Natural killer cell (primary cell): Measurements from ENCODE around the gene ANKRD44. TPM values are rescaled to one million over a fixed set of nuclear protein-coding genes. Genes with fewer than 3 reads are reported as not detected.

Experiments used
- ATAC-seq, 3 donors: fragments of 150-1000 bp in 2 of 3; fragments of 200-7000 bp in 1 of 3; cut with Tn5 transposase; 1 replicate in 1 of 3; 2 replicates in 2 of 3; pipeline ENCODE4 v1.10.0; 2021; ENCODE audit warnings: mild to moderate bottlenecking in 2 of 3, moderate library complexity in 2 of 3
- DNase-seq, 2 donors: peaks; one replicate each; pipeline versions ENCODE4 v3.0.0 to v3.0.0-alpha.2; 2013 to 2021; ENCODE audit warnings: mixed read lengths in 1 of 2
- H3K27ac ChIP-seq: one replicate; pipeline ENCODE4 v1.5.1; 2013; ENCODE audit warnings: mild to moderate bottlenecking, low read length
- H3K27me3 ChIP-seq: one replicate; pipeline ENCODE4 v1.6.1; 2013; ENCODE audit warnings: low read length; ENCODE audit not compliant: control insufficient read depth, insufficient read depth
- H3K36me3 ChIP-seq: one replicate; pipeline ENCODE4 v1.6.1; 2013; ENCODE audit warnings: low read length; ENCODE audit not compliant: control insufficient read depth, insufficient read depth
- H3K4me1 ChIP-seq: one replicate; pipeline ENCODE4 v1.6.1; 2013; ENCODE audit warnings: low read length; ENCODE audit not compliant: control insufficient read depth, insufficient read depth
- H3K4me3 ChIP-seq: one replicate; pipeline ENCODE4 v1.5.1; 2013; ENCODE audit warnings: low read length
- H3K9me3 ChIP-seq: one replicate; pipeline ENCODE4 v1.6.1; 2013; ENCODE audit warnings: low read length; ENCODE audit not compliant: control insufficient read depth, insufficient read depth
- H3K27ac Mint-ChIP-seq, 2 donors: one replicate each; pipeline ENCODE4 v1.8.0; 2022; ENCODE audit warnings: mild to moderate bottlenecking in 2 of 2, mixed read lengths in 2 of 2, moderate library complexity in 1 of 2
- H3K27me3 Mint-ChIP-seq, 2 donors: one replicate each; pipeline ENCODE4 v1.8.0; 2022; ENCODE audit warnings: low read depth in 2 of 2, mixed read lengths in 2 of 2
- H3K36me3 Mint-ChIP-seq: one replicate; pipeline ENCODE4 v1.8.0; 2022; ENCODE audit warnings: mixed read lengths
- H3K4me1 Mint-ChIP-seq, 2 donors: one replicate each; pipeline ENCODE4 v1.8.0; 2022; ENCODE audit warnings: mixed read lengths in 2 of 2
- H3K4me3 Mint-ChIP-seq: one replicate; pipeline ENCODE4 v1.8.0; 2022; ENCODE audit warnings: mild to moderate bottlenecking, moderate library complexity, mixed read lengths
- H3K9me3 Mint-ChIP-seq, 2 donors: one replicate each; pipeline ENCODE4 v1.8.0; 2022; ENCODE audit warnings: mixed read lengths in 2 of 2
- CTCF ChIP-seq: fragments of 200-600 bp; IDR thresholded peaks from one replicate; pipeline ENCODE4 v1.8.0; 2022; ENCODE audit warnings: antibody characterized with exemption
- WGBS: methylation state at CpG from one replicate; pipeline ENCODE4 v1.1.7; 2013; ENCODE audit warnings: missing lambda C conversion rate; ENCODE audit not compliant: insufficient coverage; 5-methylcytosine and 5-hydroxymethylcytosine counted together
- intact Hi-C: fragments of 100-400 bp; cut with micrococcal nuclease; formaldehyde crosslinking; loops from one replicate; pipeline ENCODE4 v1.14.2; 2022
- total RNA-seq, 4 donors: library from RNA; stranded (reverse); fragments of 120-200 nt in 1 of 4; gene quantifications; one replicate each; pipeline versions ENCODE4 v1.2.3 to v1.2.4, GENCODE V29; 2013 to 2022

Gene ANKRD44
- total RNA-seq, 3 donors from 2014 or later (not counting 1 experiment from before 2014, with no cell fraction given): 252 to 376 (median 311) TPM

- TF ChIP-seq CTCF: no peak
- Mint-ChIP-seq H3K36me3 (no peaks in the 10 kb centered on the region), H3K4me3 (no peak overlapping the region), H3K4me1 (no peaks in the 10 kb centered on the region), H3K27ac (no peak overlapping the region), H3K27me3 (no peaks in the 10 kb centered on the region), H3K9me3 (no peaks in the 10 kb centered on the region)
- Histone ChIP-seq H3K27ac (no peak overlapping the region), H3K4me1 (no peaks in the 10 kb centered on the region), H3K9me3 (no peaks in the 10 kb centered on the region), H3K4me3 (no peak overlapping the region), H3K27me3 (no peaks in the 10 kb centered on the region), H3K36me3 (no peaks in the 10 kb centered on the region)
- WGBS: 94% methylated on average over 1 of the region's 1 CpG
- no peak for DNase-seq
- ATAC-seq: no peak
- intact Hi-C loops: no loop called here
Observed at GRCh38 chr2:197357986-197358385, 47.4 kb upstream of the ANKRD44 start.

- intact Hi-C loops: no loop called here
- H3K27me3 ChIP-seq: no peaks in the 10 kb centered on the region
- Mint-ChIP-seq H3K36me3 (no peaks in the 10 kb centered on the region), H3K4me1 (no peaks in the 10 kb centered on the region), H3K27ac (no peak overlapping the region), H3K4me3 (no peak overlapping the region), H3K27me3 (no peaks in the 10 kb centered on the region), H3K9me3 (no peaks in the 10 kb centered on the region)
- 81% methylated on average over 5 of the region's 5 CpGs for WGBS
- DNase-seq (peak in 1 of 2 donors; percentile 50), ATAC-seq (peak in 1 of 3 donors; percentile 37)
- H3K4me3 ChIP-seq: no peak overlapping the region
- no peak for TF ChIP-seq CTCF
- no peaks in the 10 kb centered on the region for H3K9me3 ChIP-seq
- no peak overlapping the region for H3K27ac ChIP-seq
- H3K4me1 ChIP-seq: no peaks in the 10 kb centered on the region
- H3K36me3 ChIP-seq: no peaks in the 10 kb centered on the region
Observed at GRCh38 chr2:197356136-197356535, 45.6 kb upstream of the ANKRD44 start.

GRCh38 chr2:197354169-197354558, 43.6 kb upstream of the ANKRD44 start:
- H3K4me3 Mint-ChIP-seq: no peak overlapping the region

More at GRCh38 chr2:197354169-197354558, 43.6 kb upstream of the ANKRD44 start:
- WGBS: 96% methylated on average over 4 of the region's 4 CpGs
- no peaks in the 10 kb centered on the region for H3K9me3 Mint-ChIP-seq
- DNase-seq (no peak), ATAC-seq (no peak)
- no peak overlapping the region for H3K4me3 ChIP-seq
- H3K4me1 Mint-ChIP-seq: no peaks in the 10 kb centered on the region
- no peak overlapping the region for H3K27ac ChIP-seq
- no peaks in the 10 kb centered on the region for H3K27me3 ChIP-seq
- no peaks in the 10 kb centered on the region for H3K36me3 ChIP-seq
- no peak overlapping the region for H3K27ac Mint-ChIP-seq
- intact Hi-C loops: no loop called here
- no peaks in the 10 kb centered on the region for H3K27me3 Mint-ChIP-seq
- H3K36me3 Mint-ChIP-seq: no peaks in the 10 kb centered on the region
- no peaks in the 10 kb centered on the region for H3K9me3 ChIP-seq
- H3K4me1 ChIP-seq: no peaks in the 10 kb centered on the region
- no peak for TF ChIP-seq CTCF
